Kidney (tissue), 14 donors: ENCODE data around the gene IMMP2L. TPM values are rescaled to one million over a fixed set of nuclear protein-coding genes. Genes with fewer than 3 reads are reported as not detected.

Experiments used
- DNase-seq, 5 donors: peaks; one replicate each; pipeline ENCODE4 v3.0.0-alpha.2; 2013 to 2020
- FAIRE-seq: peaks from 2 replicates; lab custom pipeline; 2012; peaks lifted over from hg19 to GRCh38; lab: Jason Lieb, UNC
- H3K27ac ChIP-seq, 2 donors: one replicate each; pipeline ENCODE4 v1.7.0; 2013; ENCODE audit warnings: low read depth in 2 of 2, low read length in 2 of 2, inconsistent platforms in 1 of 2
- H3K27me3 ChIP-seq: one replicate; pipeline ENCODE4 v1.7.1; 2013; ENCODE audit warnings: low read length, inconsistent platforms; ENCODE audit not compliant: control insufficient read depth, insufficient read depth
- H3K36me3 ChIP-seq, 3 donors: one replicate each; pipeline versions ENCODE4 v1.7.0 to v1.7.1; 2013; ENCODE audit warnings: low read length in 3 of 3, control low read depth in 1 of 3, inconsistent platforms in 1 of 3; ENCODE audit not compliant: insufficient read depth in 3 of 3, control insufficient read depth in 2 of 3
- H3K4me1 ChIP-seq, 3 donors: one replicate each; pipeline versions ENCODE4 v1.7.0 to v1.7.1; 2013; ENCODE audit warnings: low read length in 3 of 3, inconsistent platforms in 1 of 3, low read depth in 1 of 3; ENCODE audit not compliant: control insufficient read depth in 2 of 3, insufficient read depth in 2 of 3
- H3K4me3 ChIP-seq, 3 donors: one replicate each; pipeline versions ENCODE4 v1.7.0 to v1.8.1; 2013; ENCODE audit warnings: low read length in 3 of 3, control low read depth in 1 of 3, inconsistent platforms in 1 of 3
- H3K9ac ChIP-seq, 3 donors: one replicate each; pipeline versions ENCODE4 v1.7.0 to v1.7.1; 2013; ENCODE audit warnings: low read length in 3 of 3, control low read depth in 1 of 3, inconsistent platforms in 1 of 3
- H3K9me3 ChIP-seq, 3 donors: one replicate each; pipeline versions ENCODE4 v1.7.0 to v1.7.1; 2013; ENCODE audit warnings: low read length in 3 of 3, control low read depth in 1 of 3, inconsistent platforms in 1 of 3; ENCODE audit not compliant: control insufficient read depth in 2 of 3, insufficient read depth in 1 of 3
- CTCF ChIP-seq: IDR thresholded peaks from 3 replicates; pipeline ENCODE4 v1.5.1; 2012; ENCODE audit warnings: mild to moderate bottlenecking, moderate library complexity, borderline replicate concordance; ENCODE audit not compliant: insufficient read depth; ENCODE audit errors: extremely low read depth
- intact Hi-C: fragments of 100-400 bp; cut with DNase I; formaldehyde crosslinking; loops from one replicate; pipeline ENCODE4 v1.11.1; 2022
- polyA plus RNA-seq: library from polyadenylated mRNA; stranded (reverse); fragments of 350-450 nt; fragmentation: Illumina TruSeq; extraction: RNeasy Lipid Tissue Mini Kit (QIAGEN cat#74804); gene quantifications from one replicate; pipeline ENCODE4 v1.2.3, GENCODE V29; 2014; ENCODE audit warnings: low read depth, low replicate concordance; ENCODE audit not compliant: insufficient read depth
- total RNA-seq: library from RNA; stranded (reverse); fragmentation: NEBNext Ultra II Directional; extraction: Animal tissue kit (Norgen Biotek cat#: 25700); gene quantifications from one replicate; pipeline ENCODE4 v1.2.1, GENCODE V29; 2021
- donor health status: control.
- donor health status: control.
- donor health status: control.
- donor health status: control.
- donor health status: control.
- donor health status: DM: yes; HTN: yes; CAD: no.
- donor health status: Normal renal cell carcinoma (clear cell type).

IMMP2L gene
- total and polyA plus RNA-seq, 2 donors from 2014 or later = 46.4 to 52.1 TPM

GRCh38 chr7:111071556-111071955 lies 490.7 kb downstream of the IMMP2L start:
- H3K4me1 ChIP-seq = no peaks in the 10 kb centered on the region
- DNase-seq (no peak), FAIRE-seq (no peak)
- no peaks in the 10 kb centered on the region for H3K36me3 ChIP-seq
- H3K27me3 ChIP-seq = no peaks in the 10 kb centered on the region
- intact Hi-C loops = no loop called here
- H3K27ac ChIP-seq = no peak overlapping the region
- H3K9ac ChIP-seq = no peak overlapping the region
- TF ChIP-seq CTCF = no peak
- no peak overlapping the region for H3K4me3 ChIP-seq
- H3K9me3 ChIP-seq = no peaks in the 10 kb centered on the region

- Histone ChIP-seq H3K27ac (no peak overlapping the region), H3K36me3 (no peaks in the 10 kb centered on the region), H3K4me1 (no peaks in the 10 kb centered on the region), H3K9ac (no peak overlapping the region), H3K9me3 (no peaks in the 10 kb centered on the region), H3K4me3 (no peak overlapping the region), H3K27me3 (no peaks in the 10 kb centered on the region)
- TF ChIP-seq CTCF = no peak
- no peak for FAIRE-seq
- DNase-seq = no peak
- intact Hi-C loops = no loop called here
Observed at GRCh38 chr7:111068618-111069017, 493.7 kb downstream of the IMMP2L start.

DNA sequence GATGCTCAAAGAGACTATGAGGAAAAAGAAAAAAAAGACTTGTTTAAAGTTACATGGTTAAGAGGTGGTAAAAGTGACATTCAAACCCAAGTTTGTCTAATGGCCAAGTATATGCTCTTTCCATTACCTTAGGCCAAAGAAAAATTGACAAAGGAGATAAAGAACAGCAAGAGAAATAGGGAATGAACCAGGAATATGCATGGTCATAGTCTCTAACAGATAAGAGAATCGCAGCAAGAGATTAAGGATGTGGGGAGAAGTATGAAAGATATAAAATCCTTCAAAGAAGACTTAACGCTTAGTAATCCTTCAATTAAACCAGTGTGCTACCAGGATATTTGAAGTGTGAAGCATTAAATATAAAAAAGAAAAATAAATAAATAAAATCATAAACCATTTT lies 494.6 kb downstream of the IMMP2L start:
- Histone ChIP-seq H3K9ac (no peak overlapping the region), H3K9me3 (no peaks in the 10 kb centered on the region), H3K4me3 (no peak overlapping the region), H3K27ac (no peak overlapping the region), H3K36me3 (no peaks in the 10 kb centered on the region), H3K27me3 (no peaks in the 10 kb centered on the region), H3K4me1 (no peaks in the 10 kb centered on the region)
- no peak for TF ChIP-seq CTCF
- intact Hi-C loops = no loop called here
- FAIRE-seq (no peak), DNase-seq (no peak)

GRCh38 chr7:111067251-111067650 lies 495.0 kb downstream of the IMMP2L start:
- H3K4me3 ChIP-seq = no peak overlapping the region
- intact Hi-C loops = no loop called here
- H3K9ac ChIP-seq = no peak overlapping the region
- no peaks in the 10 kb centered on the region for H3K4me1 ChIP-seq
- H3K36me3 ChIP-seq = no peaks in the 10 kb centered on the region
- FAIRE-seq (no peak), DNase-seq (no peak)
- no peak for TF ChIP-seq CTCF
- H3K27me3 ChIP-seq = no peaks in the 10 kb centered on the region
- H3K27ac ChIP-seq = no peak overlapping the region
- no peaks in the 10 kb centered on the region for H3K9me3 ChIP-seq
